22Rv1 (cell line): Measurements from ENCODE around the gene DEDD2.

Experiments
- H3K27ac ChIP-seq: fragments of 450-650 bp; 2 replicates; pipeline ENCODE4 v1.5.1; 2017
- ZFX ChIP-seq: fragments of 450-650 bp; IDR thresholded peaks from 2 replicates; pipeline ENCODE4 v1.6.1; 2017; ENCODE audit warnings: antibody characterized with exemption, borderline replicate concordance
- TF ChIP-seq, protein P1 (sequence below): fragments of 450-650 bp; IDR thresholded peaks from 2 replicates; pipeline ENCODE4 v1.5.1; 2017; ENCODE audit warnings: mild to moderate bottlenecking

The DEDD2 gene

DNA sequence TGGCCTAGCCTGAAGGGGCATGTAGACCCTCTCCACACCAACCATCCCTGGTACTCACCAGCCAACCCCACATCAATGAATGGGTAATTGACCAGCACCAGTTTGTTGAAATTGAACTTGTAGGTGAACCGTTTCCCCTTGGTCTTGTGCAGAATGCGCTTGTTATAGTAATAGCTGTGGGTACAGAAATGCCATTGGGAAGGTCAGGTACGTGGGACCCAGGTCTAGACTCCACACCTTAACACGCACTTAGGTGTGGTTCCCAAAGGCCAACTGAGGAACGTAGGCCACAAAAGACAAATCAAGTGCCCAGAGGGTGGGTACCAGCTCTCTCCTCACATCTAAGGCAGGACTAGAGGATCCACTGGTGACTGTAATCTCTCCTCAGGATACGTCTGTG lies 32.3 kb upstream of the DEDD2 start:
- peak overlapping the region; percentile 94; the same call in 1 of the 2 replicates for H3K27ac ChIP-seq
- TF ChIP-seq, protein P1, sequence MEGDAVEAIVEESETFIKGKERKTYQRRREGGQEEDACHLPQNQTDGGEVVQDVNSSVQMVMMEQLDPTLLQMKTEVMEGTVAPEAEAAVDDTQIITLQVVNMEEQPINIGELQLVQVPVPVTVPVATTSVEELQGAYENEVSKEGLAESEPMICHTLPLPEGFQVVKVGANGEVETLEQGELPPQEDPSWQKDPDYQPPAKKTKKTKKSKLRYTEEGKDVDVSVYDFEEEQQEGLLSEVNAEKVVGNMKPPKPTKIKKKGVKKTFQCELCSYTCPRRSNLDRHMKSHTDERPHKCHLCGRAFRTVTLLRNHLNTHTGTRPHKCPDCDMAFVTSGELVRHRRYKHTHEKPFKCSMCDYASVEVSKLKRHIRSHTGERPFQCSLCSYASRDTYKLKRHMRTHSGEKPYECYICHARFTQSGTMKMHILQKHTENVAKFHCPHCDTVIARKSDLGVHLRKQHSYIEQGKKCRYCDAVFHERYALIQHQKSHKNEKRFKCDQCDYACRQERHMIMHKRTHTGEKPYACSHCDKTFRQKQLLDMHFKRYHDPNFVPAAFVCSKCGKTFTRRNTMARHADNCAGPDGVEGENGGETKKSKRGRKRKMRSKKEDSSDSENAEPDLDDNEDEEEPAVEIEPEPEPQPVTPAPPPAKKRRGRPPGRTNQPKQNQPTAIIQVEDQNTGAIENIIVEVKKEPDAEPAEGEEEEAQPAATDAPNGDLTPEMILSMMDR, result no peak
- TF ChIP-seq ZFX, result no peak

DNA sequence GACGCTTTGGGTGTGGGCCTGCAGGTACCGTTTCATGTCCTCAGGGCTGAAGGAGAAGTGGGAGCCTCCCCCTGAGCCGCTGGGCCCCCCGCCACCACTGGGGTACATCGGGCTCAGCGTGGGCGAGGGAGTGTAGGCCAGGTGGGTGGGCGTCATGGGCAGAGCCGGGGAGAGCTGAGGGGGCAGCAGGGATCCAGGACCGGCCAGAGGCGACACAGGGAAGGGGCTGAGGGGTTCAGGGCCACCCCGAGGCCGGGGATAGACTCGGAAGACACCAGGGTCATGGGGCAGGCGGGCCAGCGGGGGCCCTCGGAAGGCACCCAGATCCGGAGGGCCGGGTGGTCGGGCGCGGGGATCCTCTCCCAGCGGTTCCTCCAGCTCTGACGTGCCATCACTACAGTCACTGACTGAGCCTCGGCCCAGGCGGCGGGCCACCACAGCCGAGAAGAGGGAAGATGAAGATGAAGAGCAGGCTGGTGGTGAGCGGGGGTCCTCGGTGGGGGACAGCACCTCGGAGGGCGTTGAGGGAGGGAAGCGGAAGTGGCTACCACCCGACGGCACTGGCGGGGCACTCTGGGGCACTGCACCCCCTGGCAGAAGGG lies 31.8 kb upstream of the DEDD2 start:
- peak overlapping the region; percentile 95; the same call in 1 of the 2 replicates for H3K27ac ChIP-seq
- TF ChIP-seq, protein P1, result no peak
- TF ChIP-seq ZFX, result no peak

DNA sequence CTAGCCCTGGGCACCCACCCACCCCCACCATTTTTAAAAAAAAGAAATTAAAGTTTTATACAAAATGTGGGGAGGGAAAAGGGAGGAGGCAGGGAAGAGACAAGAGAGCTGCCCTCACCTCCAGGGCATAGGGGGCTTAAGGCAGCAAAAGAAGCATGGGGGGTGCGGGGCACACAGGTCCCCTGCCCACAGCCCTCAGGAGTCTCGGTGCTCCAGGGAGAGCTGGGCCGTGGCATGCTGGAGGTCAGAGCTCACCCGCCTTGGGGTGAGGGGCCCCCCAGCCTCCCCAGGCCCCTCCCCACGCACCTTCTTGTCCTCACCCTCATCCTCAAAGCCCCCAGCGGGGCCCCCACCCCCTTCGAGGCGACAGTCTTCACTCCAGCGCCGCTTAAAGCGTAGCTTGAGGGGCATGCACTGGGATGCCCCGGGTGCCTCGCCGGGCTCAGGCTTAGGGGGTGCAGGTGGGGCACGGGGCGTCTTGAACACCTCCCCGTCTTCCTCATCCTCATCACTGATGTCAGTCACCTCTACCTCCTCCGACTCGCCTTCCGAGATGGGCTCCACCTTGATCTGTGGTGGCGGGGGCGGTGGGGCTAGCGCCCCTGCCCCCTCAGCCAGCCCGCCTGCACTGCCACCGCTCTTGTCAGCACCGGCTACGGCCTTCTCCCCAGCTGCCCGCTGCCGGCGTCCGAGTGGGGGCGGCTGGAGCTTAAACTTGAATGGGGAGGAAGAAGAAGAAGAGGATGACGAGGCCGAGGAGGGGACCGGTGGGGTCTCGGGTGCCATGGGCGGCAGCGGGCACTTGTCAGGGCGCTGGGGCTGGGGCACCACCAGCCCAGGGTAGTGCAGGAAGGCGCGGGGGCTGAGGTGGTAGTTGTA lies 31.0 kb upstream of the DEDD2 start:
- no peak for TF ChIP-seq ZFX
- peak overlapping the region; percentile 95; the same call in 1 of the 2 replicates for H3K27ac ChIP-seq

DNA sequence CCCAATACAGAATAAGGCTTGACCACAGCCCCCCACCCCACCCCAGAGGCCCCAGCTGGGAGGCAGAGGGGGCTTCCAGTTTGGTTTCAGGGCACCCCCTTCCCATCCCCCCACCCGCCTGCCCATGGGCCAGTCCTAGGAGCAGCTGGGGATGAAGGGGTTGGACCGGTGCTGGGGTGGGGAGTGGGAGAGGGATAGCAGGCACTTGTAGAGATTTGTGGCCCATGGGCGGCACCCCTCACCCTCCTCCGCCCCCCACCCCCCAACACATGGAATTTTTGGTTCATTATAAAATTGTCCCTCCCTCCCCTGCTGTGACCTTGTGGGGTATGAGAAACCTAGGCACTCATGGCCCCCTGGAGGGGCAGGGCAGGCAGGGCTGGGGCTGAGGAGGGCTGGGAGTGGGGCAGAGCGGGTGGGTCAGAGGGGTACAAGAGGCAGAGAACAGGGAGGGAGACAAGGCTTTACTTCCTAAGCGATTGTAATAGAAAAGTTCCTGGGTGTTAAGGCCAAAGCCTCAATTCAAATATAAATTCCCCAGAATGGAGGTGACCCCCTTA lies 30.2 kb upstream of the DEDD2 start:
- no peak for TF ChIP-seq ZFX
- TF ChIP-seq, protein P1, result no peak
- peak overlapping the region; percentile 95 for H3K27ac ChIP-seq

DNA sequence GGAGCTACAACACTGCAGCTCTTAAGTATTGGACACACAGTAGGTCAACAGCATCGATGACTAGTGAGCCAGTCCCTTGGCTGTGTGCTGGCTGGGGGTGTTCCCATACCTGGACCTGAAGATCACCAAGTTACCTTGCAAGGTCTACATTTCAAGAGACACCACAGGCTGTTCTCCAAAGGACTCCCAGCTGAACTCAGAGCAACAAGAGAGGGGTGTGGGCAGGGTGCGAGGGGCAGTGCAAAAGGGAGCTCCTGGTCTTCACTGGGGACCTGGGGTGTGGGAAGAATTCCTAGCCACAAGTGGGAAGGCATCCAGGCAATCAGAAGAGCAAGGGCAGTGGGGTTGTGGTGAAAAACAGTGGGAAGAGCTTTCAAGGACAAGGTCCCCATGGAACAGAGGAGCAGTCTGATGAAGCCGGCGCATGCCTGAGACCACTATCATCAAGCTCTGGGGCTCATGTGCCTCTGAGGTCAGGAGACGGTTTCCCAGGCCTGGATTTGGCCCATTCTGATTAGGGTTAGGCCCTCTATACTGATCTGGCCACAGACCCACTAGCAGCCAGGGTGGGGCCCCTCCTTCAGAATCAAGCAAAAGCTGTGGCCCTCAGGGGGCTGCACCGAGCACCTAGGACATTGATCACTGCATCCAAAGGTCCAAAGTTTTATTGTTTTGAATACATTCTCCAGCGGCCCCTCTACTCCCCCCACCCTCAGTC lies 29.6 kb upstream of the DEDD2 start:
- TF ChIP-seq ZFX, result no peak
- TF ChIP-seq, protein P1, result no peak
- peak overlapping the region; percentile 95 for H3K27ac ChIP-seq

DNA sequence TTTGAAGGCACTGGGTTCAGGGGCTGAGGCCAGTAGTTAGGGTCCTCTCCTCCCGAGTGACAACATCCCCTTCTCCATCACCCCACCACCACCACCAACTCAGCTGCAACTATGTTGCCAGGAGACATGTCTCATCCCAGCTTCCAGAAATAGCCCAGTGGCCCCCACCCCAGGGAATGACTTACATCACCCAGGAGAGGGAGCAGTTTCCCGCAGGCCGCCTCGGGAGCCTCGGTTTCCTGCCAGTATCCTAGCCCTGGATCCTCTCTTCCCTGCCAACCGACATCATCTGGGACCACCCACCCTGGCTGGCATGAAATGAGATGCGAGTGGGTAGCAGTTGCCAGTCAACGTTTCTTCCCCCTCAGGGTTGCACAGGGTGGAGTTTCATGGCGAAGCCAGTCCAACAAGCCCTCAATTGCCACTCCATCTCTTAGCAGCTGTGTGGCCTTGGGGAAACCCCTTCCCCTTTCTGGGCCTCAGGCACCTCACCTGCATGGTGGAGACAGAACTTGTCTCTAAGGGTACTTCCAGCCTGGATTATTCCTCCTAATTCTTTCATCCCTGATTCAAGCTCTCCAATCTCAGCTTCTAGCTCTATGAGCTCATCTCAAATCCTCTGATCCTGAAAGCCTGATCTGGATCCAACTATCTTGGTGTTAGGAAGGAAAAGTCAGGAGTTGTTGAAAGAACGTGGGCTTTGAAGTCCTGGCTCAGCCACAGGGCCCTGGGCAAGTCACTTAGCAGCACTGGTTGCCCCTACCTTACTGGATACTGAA lies 28.9 kb upstream of the DEDD2 start:
- peak overlapping the region; percentile 95 for H3K27ac ChIP-seq

More for the DNA sequence above, 28.9 kb upstream of the DEDD2 start:
- TF ChIP-seq ZFX, result no peak
- TF ChIP-seq, protein P1, result peak; percentile 45
